Heart right ventricle (tissue), 16 donors: ENCODE measurements around the gene LPP. TPM values are rescaled to one million over a fixed set of nuclear protein-coding genes. Genes with fewer than 3 reads are reported as not detected.

Experiments used
- ATAC-seq, 8 donors: fragments of 200-7000 bp; cut with Tn5 transposase; one replicate each; pipeline ENCODE4 v1.9.1; 2020; ENCODE audit warnings: mild to moderate bottlenecking in 8 of 8, moderate library complexity in 8 of 8, moderate number of reproducible peaks in 1 of 8
- DNase-seq, 2 donors: peaks; one replicate each; pipeline ENCODE4 v3.0.0-alpha.2; 2020
- H3K27ac ChIP-seq, 10 donors: fragments of 200-600 bp; sonication (generic) in 2 of 10; one replicate each; pipeline versions ENCODE4 v1.5.0 to v1.8.0; 2020 to 2022; ENCODE audit warnings: mild to moderate bottlenecking in 3 of 10
- H3K27me3 ChIP-seq, 7 donors: fragments of 200-600 bp; one replicate each; pipeline ENCODE4 v1.8.0; 2021 to 2022; ENCODE audit warnings: mild to moderate bottlenecking in 2 of 7
- H3K36me3 ChIP-seq, 9 donors: fragments of 200-600 bp; sonication (generic) in 1 of 9; one replicate each; pipeline versions ENCODE4 v1.5.0 to v1.8.0; 2020 to 2022; ENCODE audit warnings: mild to moderate bottlenecking in 2 of 9
- H3K4me1 ChIP-seq, 9 donors: fragments of 200-600 bp; sonication (generic) in 1 of 9; one replicate each; pipeline versions ENCODE4 v1.5.0 to v1.8.0; 2020 to 2022; ENCODE audit warnings: mild to moderate bottlenecking in 4 of 9
- H3K4me3 ChIP-seq, 10 donors: fragments of 200-600 bp; sonication (generic) in 2 of 10; one replicate each; pipeline versions ENCODE4 v1.5.0 to v1.8.0; 2020 to 2022; ENCODE audit warnings: mild to moderate bottlenecking in 7 of 10, moderate library complexity in 2 of 10
- H3K9me3 ChIP-seq, 11 donors: fragments of 200-600 bp in 10 of 11; sonication (generic) in 2 of 11; one replicate each; pipeline versions ENCODE4 v1.5.0 to v1.8.0; 2013 to 2022; ENCODE audit warnings: mild to moderate bottlenecking in 2 of 11, control low read depth in 1 of 11, moderate library complexity in 1 of 11
- CTCF ChIP-seq, 9 donors: fragments of 200-600 bp; sonication (generic) in 2 of 9; IDR thresholded peaks; one replicate each; pipeline versions ENCODE4 v1.5.0 to v1.8.0; 2021 to 2022; ENCODE audit warnings: antibody characterized with exemption in 9 of 9, mild to moderate bottlenecking in 5 of 9, moderate library complexity in 1 of 9
- WGBS, 2 donors: extraction: QIAGEN DNeasy Blood & Tissue Kit; methylation state at CpG; one replicate each; pipeline ENCODE4 v1.1.7; 2013; ENCODE audit warnings: inconsistent platforms in 1 of 2; 5-methylcytosine and 5-hydroxymethylcytosine counted together
- intact Hi-C, 10 donors: fragments of 100-400 bp; cut with DNase I; formaldehyde crosslinking; loops; one replicate each; pipeline versions ENCODE4 v1.11.1 to v1.14.2; 2022
- polyA plus RNA-seq, 2 donors: library from polyadenylated mRNA; stranded (reverse); fragments of 200-250 nt; gene quantifications; one replicate each; pipeline ENCODE4 v1.2.3, GENCODE V29; 2013
- total RNA-seq, 10 donors: library from RNA; stranded (reverse); fragmentation: NEBNext Ultra II Directional in 3 of 10; extraction: Animal tissue kit (Norgen Biotek cat#: 25700) in 3 of 10; gene quantifications; one replicate each; pipeline versions ENCODE4 v1.2.1 to v1.2.4, GENCODE V29; 2021 to 2023
- donor health status: Arrhythmogenic right ventricular cardiomyopathy.
- donor health status: ischemic (EF 13 %, LVEDD 7.1; RV severe dilation, severe dysfunction).
- donor health status: healthy with polysubstance abuse.
- donor health status: DM: no; HTN: yes; CAD: no.
- donor health status: DM: no; HTN: no; CAD: no.
- donor health status: ischemic (EF 25% LVEDD 6.9; RV normal size, moderate dysfunction).
- donor health status: ischemic (EF 25% LVEDD 5.7; RV mildly dilated, moderate dysfunction).
- donor health status: healthy.
- donor health status: DM: yes; HTN: yes; CAD: no.
- donor health status: Ischemic cardiomyopathy.
- donor health status: ischemic (EF 35%, LVEDD 5.7; RV mildly dilated, moderate dysfunction).
- donor health status: nonischemic (EF 11% LVEDD 7.7; RV severe dilation, severe dysfunction).
- donor health status: DM: yes; HTN: yes; CAD: no.
- donor health status: PGD.
- donor health status: ischemic (EF 29% LVEDD 5.4; RV normal size, mild dysfunction).
- donor health status: nonischemic (EF 23%, LVEDD 6.1; RV moderate dilation, normal function).

Gene LPP
- total and polyA plus RNA-seq, 12 donors, result 8.5 to 188 (median 140) TPM

GRCh38 chr3:188798556-188799145 lies 644.7 kb downstream of the LPP start:
- H3K4me3 ChIP-seq, result no peak overlapping the region
- no peak for TF ChIP-seq CTCF (IDR thresholded peaks at IDR 0.05)
- intact Hi-C loops, result no loop called here
- no peaks in the 10 kb centered on the region for H3K27me3 ChIP-seq
- 78 to 83% methylated on average over 5 of the region's 5 CpGs for WGBS, 2 donors
- ATAC-seq, result no peak
- H3K4me1 ChIP-seq, result peaks cover 0 to 52% (median 23%) of the 10 kb centered on the region in 9 donors
- peak overlapping the region in 2 of 10 donors; percentile 4 to 17 for H3K27ac ChIP-seq
- no peak for DNase-seq
- no peaks in the 10 kb centered on the region for H3K9me3 ChIP-seq
- peaks cover 0 to 8% (median 0%) of the 10 kb centered on the region in 9 donors for H3K36me3 ChIP-seq

- Histone ChIP-seq H3K9me3 (peaks cover 0 to 6% (median 0%) of the 10 kb centered on the region in 11 donors), H3K36me3 (no peaks in the 10 kb centered on the region), H3K27ac (no peak overlapping the region), H3K4me3 (no peak overlapping the region), H3K4me1 (peaks cover 0 to 47% (median 23%) of the 10 kb centered on the region in 9 donors), H3K27me3 (no peaks in the 10 kb centered on the region)
- no peak for TF ChIP-seq CTCF (IDR thresholded peaks at IDR 0.05)
- intact Hi-C loops, result no loop called here
- 71 to 82% methylated on average over 4 of the region's 4 CpGs for WGBS, 2 donors
- no peak for DNase-seq
- ATAC-seq, result peak in 3 of 8 donors; percentile 60 to 72 (median 63)
Observed at GRCh38 chr3:188801393-188801792, 647.4 kb downstream of the LPP start.

GRCh38 chr3:188802645-188803044 lies 648.7 kb downstream of the LPP start:
- WGBS, 2 donors, result 97 to 98% methylated on average over 3 of the region's 3 CpGs
- intact Hi-C loops, result no loop called here
- peaks cover 0 to 19% (median 10%) of the 10 kb centered on the region in 11 donors for H3K9me3 ChIP-seq
- TF ChIP-seq CTCF (IDR thresholded peaks at IDR 0.05), result no peak
- peaks cover 0 to 34% (median 19%) of the 10 kb centered on the region in 9 donors for H3K4me1 ChIP-seq
- H3K27ac ChIP-seq, result no peak overlapping the region
- H3K4me3 ChIP-seq, result no peak overlapping the region
- ATAC-seq, result no peak
- no peaks in the 10 kb centered on the region for H3K27me3 ChIP-seq
- no peaks in the 10 kb centered on the region for H3K36me3 ChIP-seq
- DNase-seq, result no peak

GRCh38 chr3:188807006-188807405 lies 653.0 kb downstream of the LPP start:
- no peak for DNase-seq

More at GRCh38 chr3:188807006-188807405, 653.0 kb downstream of the LPP start:
- Histone ChIP-seq H3K9me3 (peaks cover 0 to 38% (median 19%) of the 10 kb centered on the region in 11 donors), H3K36me3 (no peaks in the 10 kb centered on the region), H3K4me3 (no peak overlapping the region), H3K4me1 (no peaks in the 10 kb centered on the region), H3K27me3 (no peaks in the 10 kb centered on the region), H3K27ac (no peak overlapping the region)
- ATAC-seq, result no peak
- TF ChIP-seq CTCF (IDR thresholded peaks at IDR 0.05), result no peak
- intact Hi-C loops, result no loop called here
- 97 to 100% methylated on average over 1 of the region's 1 CpG for WGBS, 2 donors
